Fibroblast of peridontal ligament (primary cell): ENCODE data around the gene ZC3H14.

Source experiments
- DNase-seq: peaks from one replicate; pipeline ENCODE4 v3.0.0-alpha.2; 2010; ENCODE audit errors: extremely low read depth

ZC3H14 gene

DNA sequence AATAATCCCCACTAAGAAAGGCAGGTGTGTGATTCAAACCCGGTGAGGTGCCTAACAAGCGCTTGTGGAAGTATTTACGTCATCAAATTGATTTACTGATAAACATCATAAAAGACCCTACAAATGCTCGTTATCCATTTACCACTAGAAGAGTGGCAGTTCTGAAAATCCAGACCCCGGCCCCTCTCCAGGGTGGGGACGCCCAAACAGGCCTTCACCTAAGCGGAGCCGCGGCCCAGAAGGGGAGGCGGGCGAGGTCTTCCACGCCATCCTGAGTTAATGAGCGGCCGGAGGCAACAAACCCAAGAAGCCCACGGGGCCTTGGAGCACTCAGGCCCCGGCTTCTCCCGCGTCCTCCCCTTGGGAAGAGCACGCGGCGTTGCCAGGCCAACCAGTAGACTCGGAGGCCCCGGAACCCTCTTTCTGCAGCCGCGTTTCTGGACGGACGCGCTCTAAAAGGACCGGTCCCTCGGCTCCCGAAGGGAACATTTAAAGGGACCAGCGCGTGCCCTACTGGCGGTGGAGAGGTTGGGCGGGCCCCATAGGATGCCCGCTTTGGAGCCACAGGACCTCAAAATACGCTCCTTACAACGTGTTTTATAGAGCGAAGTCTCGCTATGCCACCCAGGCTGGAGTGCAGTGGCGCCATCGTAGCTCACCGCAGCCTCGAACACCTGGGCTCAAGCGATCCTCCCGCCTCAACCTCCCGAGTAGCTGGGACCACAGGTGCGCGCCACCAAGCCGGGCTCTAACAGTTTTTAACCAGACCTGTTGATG, 11.6 kb upstream of the ZC3H14 start:
- peak; percentile 88 for DNase-seq

DNA sequence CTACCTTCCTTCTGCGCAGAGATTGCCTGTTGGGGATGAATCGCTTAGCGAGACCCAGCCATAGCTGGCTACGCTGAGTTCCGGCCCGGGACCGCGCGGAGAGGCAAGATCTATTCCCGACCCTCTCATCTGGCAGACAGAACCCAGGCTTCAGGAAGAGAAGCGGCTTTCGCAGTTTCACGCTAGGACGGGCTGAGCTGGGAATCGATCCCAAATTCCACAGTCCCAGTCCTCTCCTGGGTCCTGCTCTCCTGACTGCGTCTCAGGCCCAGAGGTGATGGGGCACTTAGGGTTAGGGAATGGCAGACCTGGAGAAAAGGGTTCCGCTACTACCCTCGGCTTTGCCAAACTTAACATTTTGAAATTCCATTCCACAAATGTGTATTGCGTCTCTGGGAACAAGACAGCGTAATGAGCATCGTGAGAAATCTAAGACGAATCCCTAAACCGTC, 10.8 kb upstream of the ZC3H14 start:
- peak; percentile 28 for DNase-seq

DNA sequence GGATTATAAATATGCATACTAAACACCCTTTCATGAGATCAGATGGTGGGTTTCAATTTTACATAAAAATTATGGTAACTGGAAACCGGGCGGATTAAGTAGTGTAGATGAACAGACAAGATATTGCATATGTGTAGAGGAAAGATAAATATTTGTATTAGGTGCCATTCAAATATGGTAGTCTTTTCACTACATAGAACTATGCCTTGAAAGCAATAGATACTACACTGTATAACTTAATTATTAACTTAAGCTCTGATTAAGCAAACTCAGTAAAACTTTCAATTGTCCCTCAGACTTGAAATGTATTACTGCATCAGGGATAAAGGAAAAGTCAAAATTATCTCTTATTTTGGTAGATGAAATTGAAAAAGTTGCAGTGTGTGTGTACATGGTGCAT, 10.0 kb upstream of the ZC3H14 start:
- DNase-seq: no peak

DNA sequence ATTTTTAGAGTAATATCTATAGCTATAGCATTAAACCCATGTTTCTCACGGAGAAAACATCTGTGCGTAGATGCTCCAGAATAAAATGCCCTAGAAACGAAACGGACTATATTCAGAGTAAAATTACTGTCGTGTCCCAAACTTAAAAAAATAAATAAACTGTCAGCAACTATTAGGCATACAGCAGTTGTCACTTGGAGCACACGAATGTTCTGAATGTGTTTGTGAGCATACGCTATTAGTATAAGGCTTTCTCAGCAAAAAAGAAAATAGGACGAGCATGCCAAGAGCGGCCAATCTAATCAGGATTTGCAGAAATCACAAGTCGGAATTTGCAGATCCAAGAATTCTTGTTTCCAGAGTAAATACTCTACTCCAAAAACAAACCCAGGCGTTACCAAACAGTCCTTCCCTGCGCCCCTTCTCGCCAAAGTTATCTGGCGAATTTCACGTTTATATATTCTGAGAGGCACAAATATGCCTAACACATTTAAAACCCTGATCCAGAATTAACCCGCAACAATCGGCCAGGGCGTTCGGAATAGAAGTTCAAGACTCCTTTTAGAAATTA, 8.9 kb upstream of the ZC3H14 start:
- DNase-seq: peak; percentile 45

DNA sequence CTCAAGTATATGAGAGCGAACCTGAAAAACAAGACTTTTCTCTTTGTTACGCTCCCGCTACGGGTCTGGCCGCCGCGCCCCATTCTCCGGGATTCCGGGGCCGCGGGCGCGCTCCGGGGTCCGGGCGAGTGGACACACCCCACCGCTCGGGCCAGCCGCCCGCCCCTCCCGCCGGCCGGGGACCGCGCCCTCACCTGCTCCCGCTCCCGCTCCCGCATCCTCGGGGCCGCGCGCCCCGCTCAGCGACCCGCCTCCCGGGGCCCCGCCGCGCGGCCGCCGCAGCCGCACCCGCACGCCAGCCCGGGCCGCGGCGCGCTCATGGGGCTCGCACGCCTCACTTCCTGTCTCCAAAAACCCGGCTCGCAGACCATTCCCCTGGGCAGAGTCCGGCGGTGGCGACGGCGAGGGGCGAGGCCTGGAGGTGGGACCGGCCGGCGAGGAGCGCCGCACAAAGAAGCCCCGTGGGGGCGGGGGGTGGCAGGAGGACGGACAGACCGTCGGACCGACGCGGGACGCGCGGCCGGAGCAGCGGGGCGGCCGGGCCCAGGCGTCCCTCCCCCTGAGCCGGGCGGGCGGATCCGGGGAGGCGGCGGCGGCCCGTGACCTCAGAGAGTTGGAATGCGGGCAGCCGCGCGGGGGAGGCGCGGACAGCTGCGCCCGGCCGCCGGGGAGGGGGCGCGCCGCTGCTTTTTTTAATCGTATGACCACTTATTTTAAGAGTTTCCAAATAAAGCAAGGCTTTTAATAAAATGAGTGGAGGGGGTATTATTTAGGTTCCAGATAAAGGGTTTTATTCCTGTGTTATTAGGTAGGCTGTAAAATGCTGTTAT, 8.2 kb upstream of the ZC3H14 start, which contains the start of gene PTPN21:
Gene PTPN21 (minus strand): TSS at position 551 of the 830 bp plus-strand sequence. CDS start 4,590 bp downstream, outside the sequence.
- DNase-seq: peak; percentile 39

DNA sequence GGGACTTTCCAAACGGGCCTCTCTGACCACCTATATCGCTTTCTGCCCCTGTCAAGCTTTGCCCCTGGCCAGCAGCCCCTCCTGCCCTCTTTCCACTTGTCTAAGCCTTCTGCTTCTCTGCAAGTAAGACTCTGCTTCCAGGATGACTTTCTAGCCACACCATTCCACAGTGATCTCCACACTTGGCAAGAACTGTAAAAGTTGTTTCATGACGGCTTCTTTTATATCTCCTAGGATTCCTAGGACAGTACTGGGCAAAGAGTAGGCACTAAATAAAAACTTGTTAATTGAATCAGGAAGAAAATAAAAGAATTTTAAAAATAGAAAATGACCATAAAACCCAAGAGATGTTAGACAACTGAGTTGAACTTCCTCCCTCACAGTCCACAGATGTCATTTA, 6.3 kb upstream of the ZC3H14 start:
- peak; percentile 31 for DNase-seq

DNA sequence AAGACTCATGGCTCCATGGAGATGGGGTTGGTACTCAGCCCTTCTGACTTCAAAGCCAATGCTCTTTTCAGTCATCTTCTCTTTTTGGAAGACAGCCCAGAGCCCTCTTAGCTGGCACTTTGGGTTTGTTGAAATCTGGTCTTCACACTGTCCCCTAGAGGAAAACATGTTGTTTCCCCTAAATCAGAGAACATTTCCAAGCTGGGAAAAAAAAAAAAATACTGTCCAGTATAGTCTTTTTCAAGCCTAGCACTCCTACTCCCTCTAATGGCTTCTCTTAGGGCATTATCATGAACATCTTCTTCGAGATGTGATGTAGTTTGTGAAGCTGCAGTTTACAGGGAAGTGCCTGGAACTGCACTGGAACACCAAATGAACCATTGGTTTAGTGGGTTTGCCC, 3.0 kb upstream of the ZC3H14 start:
- DNase-seq: peak; percentile 83

DNA sequence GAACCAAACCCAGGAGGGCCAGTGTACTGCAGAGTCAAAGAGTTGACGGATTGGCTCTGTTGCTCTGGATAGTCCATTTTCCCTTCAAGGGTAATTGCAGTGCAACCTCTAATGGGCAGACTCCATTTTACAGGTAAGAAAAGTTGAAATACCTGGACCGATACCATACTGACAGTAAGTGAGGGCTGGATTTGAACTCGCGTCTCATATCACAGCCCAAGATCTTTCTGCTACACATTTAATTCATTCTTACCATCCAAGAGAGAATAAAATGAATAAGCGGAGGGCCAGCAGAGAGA, 356 bp upstream of the ZC3H14 start:
- no peak for DNase-seq

DNA sequence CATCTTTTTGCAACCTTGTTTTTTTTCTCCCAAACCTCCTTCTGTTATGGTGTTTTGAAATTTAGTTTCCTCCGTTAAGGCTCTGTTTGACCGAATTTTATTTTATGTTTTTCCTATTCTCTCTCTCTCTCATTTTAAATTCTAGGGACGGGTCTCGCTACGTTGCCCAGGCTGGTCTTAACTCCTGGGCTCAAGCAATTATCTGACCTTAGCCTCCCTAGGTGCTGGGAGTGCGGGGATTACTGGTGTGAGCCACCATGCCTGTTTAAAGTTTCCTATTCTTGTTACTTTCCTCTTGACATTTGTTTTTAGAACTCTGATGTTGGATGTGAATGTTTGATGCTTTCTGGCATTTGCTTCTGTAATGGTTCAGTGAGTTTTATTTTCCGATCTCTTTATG, 1.0 kb downstream of the ZC3H14 start:
- no peak for DNase-seq

DNA sequence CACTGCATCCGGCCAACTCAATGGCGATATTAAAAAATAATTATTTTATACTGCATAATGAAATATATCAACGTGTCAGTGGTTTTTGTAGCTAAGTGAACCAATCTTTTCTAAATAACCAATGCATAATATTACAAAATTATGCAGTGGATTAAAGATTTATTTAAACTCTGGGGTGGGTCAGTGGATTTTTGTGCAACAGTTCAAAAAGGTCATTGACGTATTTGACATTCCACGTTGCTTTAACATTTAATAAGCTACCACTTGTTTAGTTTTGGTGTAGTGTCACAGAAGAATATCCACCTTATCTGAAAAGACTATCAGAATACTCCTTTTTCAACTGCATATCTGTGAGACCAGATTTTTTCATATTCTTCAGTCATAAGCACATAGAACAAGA, 2.6 kb downstream of the ZC3H14 start:
- no peak for DNase-seq

DNA sequence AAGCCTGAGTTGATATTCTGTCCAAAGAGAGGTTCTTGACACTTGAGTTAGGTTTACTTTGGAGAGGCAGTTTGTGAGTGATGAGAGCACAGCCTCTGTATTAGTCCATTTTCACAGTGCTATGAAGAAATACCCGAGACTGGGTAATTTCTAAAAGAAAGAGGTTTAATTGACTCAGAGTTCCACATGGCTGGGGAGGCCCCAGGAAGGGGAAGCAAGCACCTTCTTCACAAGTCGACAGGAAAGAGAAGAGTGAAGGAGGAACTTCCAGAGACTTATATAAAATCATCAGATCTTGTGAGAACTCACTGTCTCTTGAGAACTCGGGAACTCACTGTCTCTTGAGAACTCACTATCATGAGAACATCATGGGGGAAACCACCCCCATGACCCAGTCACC, 5.4 kb downstream of the ZC3H14 start:
- no peak for DNase-seq

DNA sequence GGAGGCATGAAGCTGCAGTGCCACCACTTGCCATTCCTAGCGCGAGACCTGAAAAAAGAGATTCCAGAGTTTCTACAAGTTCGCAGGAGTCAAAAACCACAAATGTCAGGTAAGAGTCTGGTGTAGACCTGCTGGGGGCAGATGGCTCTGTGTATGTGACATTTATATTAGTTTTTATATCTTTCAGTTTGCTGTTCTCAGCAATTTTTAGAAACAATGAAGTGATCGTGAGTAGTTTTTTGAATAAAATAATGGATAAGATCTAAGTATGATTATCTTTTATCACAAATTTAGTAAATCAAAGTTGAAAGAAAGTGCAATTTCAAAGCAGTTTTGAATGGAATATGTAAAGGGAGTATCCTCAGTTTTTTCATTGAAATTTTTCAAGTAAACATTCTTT, 9.3 kb downstream of the ZC3H14 start:
- DNase-seq: no peak

DNA sequence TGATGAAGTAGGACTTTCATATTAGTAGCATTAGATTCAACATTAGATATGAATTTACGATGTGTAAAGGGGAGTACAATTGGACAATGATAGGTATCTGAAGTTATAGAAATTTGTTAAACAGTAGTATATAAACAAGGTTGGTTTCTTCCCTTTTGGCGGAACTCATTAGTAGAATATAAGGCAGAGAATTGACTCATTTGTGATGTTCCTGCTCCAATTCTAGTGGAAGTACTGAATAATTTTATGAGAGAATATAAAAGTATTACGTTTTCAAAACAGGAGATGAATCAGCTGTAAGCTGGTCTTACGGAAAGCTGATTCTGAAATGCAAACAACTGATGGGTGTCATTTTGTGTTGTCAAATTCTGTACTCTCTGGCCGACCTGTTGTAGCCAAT, 13.4 kb downstream of the ZC3H14 start:
- no peak for DNase-seq

DNA sequence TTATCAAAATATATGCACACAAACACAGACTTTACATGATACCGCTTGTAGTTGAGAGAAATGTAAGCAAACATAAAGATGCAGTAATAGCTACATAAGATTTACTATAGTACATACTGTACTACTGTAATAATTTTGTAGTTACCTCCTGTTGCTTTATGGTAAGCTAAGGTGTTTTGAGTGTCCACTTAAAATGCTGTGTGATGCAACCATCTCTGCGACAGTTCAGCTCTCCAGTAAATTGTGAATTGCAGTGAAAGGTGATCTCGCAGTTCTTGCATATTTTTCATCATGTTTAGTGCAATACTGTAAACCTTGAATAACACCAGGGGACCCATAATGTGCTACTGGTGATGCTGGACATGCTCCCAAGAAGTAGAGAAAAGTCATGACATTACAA, 21.6 kb downstream of the ZC3H14 start:
- DNase-seq: no peak

DNA sequence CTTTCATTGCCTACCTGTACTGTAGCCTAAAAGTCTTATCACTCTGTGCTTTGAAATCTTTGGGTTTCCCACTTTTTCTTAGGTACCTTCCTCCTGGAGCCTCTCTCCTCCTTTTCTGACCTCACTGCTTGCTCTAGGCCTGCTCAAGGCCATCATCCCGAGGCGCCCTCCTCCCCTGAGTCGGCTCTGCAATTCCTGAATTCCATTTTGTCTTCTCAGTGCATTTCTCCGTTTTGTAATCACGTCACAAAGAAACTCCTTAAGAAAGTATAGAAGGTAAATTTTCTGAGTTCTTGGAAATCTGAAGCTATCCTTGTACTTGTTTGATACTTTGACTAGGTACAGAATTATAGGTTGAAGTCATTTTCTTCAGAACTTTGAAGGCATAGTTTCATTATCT, 25.2 kb downstream of the ZC3H14 start:
- DNase-seq: no peak

DNA sequence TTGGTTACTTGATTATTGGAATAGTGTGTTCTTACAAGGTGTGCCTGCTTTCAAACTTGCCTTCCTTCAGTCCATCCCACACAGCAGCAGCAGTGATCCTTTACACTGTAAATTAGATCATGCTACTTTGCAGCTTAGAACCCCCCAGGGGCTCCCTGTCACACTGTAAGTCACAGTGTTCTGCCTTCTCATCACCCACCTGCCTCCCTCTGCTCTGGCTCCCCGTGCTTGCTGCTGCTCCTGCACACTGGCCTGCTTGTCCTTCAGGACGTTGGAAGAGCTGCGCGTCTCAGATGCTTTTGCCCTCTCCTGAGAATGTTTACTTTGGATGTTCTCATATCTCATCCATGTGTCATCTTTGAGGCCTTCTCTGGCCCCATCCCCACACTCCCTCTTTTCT, 27.3 kb downstream of the ZC3H14 start:
- DNase-seq: no peak

DNA sequence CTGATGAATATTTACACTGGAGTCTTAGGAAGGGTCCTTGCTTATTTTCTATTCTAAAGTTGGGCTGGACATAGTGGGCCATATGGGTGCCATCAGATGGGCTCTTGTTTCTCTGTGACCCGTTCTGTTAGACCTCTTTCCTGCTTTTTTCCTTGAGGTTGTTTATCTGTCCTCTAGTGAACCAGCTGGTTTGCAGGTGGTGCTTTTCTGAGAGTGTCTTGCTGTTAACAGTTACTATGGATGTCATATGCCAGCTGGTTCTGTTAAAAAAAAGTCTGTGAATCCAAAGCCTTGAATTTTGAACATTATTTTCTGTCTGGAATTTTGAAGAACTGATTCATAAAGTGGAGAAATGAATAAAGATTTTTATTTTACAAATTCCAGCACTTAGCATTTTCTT, 29.2 kb downstream of the ZC3H14 start:
- DNase-seq: no peak

DNA sequence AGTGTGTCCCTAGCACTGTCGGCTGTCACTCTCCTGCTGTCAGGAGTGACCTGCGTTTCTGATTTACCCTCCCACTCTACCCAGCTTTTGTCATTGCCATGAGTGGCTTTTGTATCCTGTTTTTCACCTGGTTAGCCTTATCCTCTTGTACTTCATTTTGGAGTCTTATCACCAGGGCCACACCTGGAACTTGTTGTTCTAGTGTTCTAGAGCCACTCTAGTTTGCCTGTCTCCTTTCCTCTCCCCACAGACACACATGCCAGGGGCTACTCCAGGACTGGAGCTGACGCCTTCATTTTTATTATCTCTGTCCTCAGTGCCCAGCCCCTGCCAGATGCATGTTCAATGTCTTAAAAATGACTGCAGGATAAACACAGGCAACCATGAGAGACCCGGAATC, 34.2 kb downstream of the ZC3H14 start:
- DNase-seq: no peak

DNA sequence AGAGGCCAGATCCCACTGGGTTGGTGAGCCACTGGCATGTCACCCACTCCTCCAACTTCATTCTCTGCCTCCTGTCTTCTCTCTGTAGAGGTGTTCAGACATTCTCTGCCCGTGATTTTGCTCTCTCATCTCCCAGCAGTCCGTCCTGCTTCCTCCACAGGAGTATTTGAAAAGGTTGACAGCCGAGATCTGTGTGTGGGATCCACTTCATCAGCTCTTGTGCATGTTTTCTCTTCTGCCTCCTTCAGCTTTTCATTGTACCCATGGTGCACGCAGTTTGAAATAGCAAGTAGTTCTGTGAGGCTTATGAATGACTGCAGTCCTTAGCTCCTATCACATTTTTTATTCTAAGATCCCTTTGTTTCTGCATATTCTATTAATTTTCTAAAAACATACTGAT, 34.8 kb downstream of the ZC3H14 start:
- no peak for DNase-seq

DNA sequence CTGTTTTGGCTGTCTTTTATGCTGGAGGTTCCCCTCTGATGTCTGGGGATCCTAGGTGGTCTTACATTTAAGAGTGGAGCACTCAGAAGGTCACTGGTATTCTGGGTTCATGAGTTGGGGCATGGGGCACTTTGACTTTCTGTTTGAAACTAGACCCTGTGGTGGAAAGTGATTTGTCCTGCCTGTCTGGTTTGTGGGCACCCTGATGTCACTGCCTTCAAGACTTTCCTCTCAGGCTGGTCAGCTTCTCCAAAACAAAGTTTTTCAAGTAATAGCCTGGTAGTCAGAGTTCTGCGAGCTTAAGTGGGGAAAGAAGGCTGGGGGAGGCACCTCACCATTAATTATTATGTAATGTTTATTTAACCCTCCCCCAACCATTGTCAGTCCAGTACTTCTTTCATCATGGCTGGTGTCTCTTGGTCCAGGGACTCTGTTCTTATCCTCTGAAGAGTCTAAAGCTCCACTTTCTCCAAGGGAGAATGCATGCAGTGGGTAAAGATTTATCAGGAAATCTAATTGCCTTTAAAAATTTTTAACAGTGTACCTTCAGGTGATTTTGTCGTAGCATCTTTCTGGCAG, 35.3 kb downstream of the ZC3H14 start:
- DNase-seq: no peak

DNA sequence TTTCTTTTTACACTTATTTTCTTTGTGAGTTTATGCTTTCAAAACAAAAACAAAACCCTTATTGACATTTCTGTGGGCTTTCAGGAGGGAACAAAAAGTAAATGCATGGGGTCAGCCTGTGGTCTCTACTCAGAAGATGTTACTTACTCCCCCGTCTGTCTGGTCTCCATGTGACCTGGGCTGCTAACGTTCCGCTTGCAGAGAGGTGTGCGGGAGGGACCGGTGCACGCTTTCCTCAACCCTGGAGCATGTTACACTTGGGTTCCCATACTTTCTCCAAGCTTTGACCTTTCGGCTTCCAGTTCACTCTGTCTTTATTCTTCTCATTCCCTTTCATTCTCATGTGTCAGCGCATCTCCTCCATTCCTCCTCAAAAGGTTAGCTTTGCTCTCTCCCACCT, 36.5 kb downstream of the ZC3H14 start:
- no peak for DNase-seq

DNA sequence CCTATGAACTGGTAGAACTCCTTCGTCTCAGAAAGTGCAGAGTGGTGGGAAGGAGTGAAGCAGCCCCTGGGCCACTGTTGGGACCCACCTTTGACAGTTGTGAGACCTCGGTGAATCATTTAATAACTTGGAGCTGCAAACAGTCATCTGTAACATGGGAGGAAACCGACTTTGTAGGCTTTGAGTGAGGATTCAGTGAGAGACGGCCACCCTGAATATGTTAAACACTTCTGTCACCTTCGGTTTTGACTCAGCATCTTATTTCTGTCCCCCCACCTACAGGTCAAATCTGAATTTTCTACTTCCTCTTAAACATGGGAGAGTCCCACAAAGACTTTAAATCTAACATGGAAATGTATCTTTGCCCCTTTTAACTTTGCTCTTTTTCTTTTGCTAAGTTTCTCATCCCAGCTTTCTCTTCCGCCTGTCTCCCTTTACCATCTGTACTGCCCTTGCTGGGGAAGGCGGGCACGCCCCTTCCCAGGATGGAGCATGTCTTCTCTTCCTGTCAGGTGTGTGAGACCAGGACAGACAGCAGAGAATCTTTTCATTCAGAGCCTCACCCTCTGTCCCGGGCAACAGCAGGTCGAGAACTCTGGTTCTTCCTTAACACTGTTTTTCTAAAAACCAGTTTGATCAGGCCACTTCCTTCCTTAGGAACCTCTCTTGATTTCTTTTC, 37.1 kb downstream of the ZC3H14 start:
- DNase-seq: no peak
